Body of pancreas (tissue), 4 donors: ENCODE results near the gene ISM1.

Experiments
- POLR2A ChIP-seq, 3 donors: fragments of 450-650 bp; IDR thresholded peaks; one replicate each; pipeline ENCODE4 v1.6.1; 2016; ENCODE audit warnings: antibody characterized with exemption in 3 of 3, mild to moderate bottlenecking in 2 of 3
- TF ChIP-seq, protein P1 (sequence below), 7 experiments: fragments of 450-650 bp in 4 of 7; fragments of 200-600 bp in 3 of 7; sonication (generic) in 3 of 7; IDR thresholded peaks; one replicate each; pipeline ENCODE4 v1.5.1; 2016 to 2019; ENCODE audit warnings: antibody characterized with exemption in 7 of 7

DNA sequence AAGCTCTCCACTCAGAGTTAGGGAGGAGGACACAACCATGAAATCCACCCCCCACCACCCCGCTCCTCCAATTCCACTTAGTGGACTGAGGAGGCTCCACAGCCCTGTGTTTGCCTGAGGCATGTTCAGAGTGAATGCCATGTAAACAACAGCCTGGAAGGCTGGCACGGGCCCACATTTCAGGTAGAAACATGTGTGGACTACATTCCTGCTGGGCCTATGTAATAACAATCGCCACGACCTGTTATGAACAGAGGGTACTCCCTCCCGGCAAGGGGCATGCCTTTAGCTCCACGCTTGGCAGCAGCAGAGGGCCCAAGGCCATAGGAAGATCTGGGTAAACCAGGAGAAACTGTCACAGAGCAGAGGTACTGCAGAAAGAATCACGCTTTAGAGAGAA is 65.5 kb downstream of the ISM1 start:
- TF ChIP-seq, protein P1, sequence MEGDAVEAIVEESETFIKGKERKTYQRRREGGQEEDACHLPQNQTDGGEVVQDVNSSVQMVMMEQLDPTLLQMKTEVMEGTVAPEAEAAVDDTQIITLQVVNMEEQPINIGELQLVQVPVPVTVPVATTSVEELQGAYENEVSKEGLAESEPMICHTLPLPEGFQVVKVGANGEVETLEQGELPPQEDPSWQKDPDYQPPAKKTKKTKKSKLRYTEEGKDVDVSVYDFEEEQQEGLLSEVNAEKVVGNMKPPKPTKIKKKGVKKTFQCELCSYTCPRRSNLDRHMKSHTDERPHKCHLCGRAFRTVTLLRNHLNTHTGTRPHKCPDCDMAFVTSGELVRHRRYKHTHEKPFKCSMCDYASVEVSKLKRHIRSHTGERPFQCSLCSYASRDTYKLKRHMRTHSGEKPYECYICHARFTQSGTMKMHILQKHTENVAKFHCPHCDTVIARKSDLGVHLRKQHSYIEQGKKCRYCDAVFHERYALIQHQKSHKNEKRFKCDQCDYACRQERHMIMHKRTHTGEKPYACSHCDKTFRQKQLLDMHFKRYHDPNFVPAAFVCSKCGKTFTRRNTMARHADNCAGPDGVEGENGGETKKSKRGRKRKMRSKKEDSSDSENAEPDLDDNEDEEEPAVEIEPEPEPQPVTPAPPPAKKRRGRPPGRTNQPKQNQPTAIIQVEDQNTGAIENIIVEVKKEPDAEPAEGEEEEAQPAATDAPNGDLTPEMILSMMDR (IDR thresholded peaks at IDR 0.05): no peak
- TF ChIP-seq POLR2A (IDR thresholded peaks at IDR 0.05): no peak
